HG03108 (cell line): ENCODE results near the gene FHL2.
"Not testable (repeated sequence)": the region's sequence is repeated elsewhere in the genome, so short reads cannot be mapped to it uniquely, and the experiment has no call there.

Source experiments
- ATAC-seq: cut with Tn5 transposase; IDR thresholded peaks from one replicate; pipeline ENCODE4 v1.9.1; 2021; ENCODE audit warnings: moderate library complexity; ENCODE audit not compliant: unreplicated experiment

The FHL2 gene

GRCh38 chr2:105398336-105399206, at the start of gene FHL2:
TSS of gene FHL2 (minus strand) at chr2:105399051. CDS start at chr2:105386516, 12,535 bp downstream.
- ATAC-seq: peak; percentile 94

GRCh38 chr2:105447476-105447875, 48.6 kb upstream of the FHL2 start:
- no peak for ATAC-seq

- ATAC-seq: no peak
Measured at GRCh38 chr2:105446501-105446900, 47.6 kb upstream of the FHL2 start.

- no peak for ATAC-seq
Measured at GRCh38 chr2:105445976-105446375, 47.1 kb upstream of the FHL2 start.

- no peak for ATAC-seq
Measured at GRCh38 chr2:105445498-105445897, 46.6 kb upstream of the FHL2 start.

GRCh38 chr2:105443617-105444598, 45.1 kb upstream of the FHL2 start:
- no peak for ATAC-seq

GRCh38 chr2:105442721-105443120, 43.9 kb upstream of the FHL2 start:
- no peak for ATAC-seq

- ATAC-seq: no peak
Measured at GRCh38 chr2:105442056-105442455, 43.2 kb upstream of the FHL2 start.

- no peak for ATAC-seq
Measured at GRCh38 chr2:105439141-105439540, 40.3 kb upstream of the FHL2 start.

GRCh38 chr2:105438104-105438929, 39.5 kb upstream of the FHL2 start:
- no peak for ATAC-seq

GRCh38 chr2:105437708-105438103, 38.9 kb upstream of the FHL2 start:
- no peak for ATAC-seq

- ATAC-seq: no peak
Measured at GRCh38 chr2:105432749-105433148, 33.9 kb upstream of the FHL2 start.

- ATAC-seq: no peak
Measured at GRCh38 chr2:105432044-105432399, 33.2 kb upstream of the FHL2 start.

- no peak for ATAC-seq
Measured at GRCh38 chr2:105431367-105432043, 32.7 kb upstream of the FHL2 start.

GRCh38 chr2:105428387-105429018, 29.7 kb upstream of the FHL2 start:
- no peak for ATAC-seq

GRCh38 chr2:105427485-105427884, 28.6 kb upstream of the FHL2 start:
- ATAC-seq: no peak

- no peak for ATAC-seq
Measured at GRCh38 chr2:105426626-105427292, 27.9 kb upstream of the FHL2 start.

GRCh38 chr2:105425936-105426625, 27.2 kb upstream of the FHL2 start:
- no peak for ATAC-seq

GRCh38 chr2:105424836-105425235, 26.0 kb upstream of the FHL2 start:
- not testable (repeated sequence) for ATAC-seq
